GM12874 (cell line): ENCODE data around the gene GALNT4.

Source experiments
- CTCF ChIP-seq: IDR thresholded peaks from 2 replicates; pipeline ENCODE4 v1.5.1; 2011; ENCODE audit warnings: low read depth, mild to moderate bottlenecking, control low read depth, low read length, moderate library complexity; ENCODE audit not compliant: insufficient read depth

GALNT4 gene

GRCh38 chr12:89501793-89502192 is 22.8 kb downstream of the GALNT4 start:
- TF ChIP-seq CTCF = no peak

DNA sequence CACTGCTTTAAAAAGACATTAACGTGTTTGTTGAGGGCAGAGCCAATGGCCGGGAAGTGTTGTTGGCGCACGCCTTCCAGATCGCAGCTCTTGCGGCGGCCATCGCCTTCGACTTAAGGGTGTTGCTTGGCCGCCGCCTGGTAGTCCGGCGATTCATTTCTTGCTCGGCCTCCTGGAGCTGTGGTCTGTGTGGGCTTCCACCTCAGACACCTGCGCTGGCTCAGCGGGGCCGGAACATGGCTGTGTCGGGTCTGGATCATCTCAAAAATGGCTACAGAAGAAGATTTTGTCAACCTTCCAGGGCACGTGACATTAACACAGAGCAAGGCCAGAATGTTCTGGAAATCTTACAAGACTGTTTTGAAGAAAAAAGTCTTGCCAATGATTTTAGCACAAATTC is 24.7 kb downstream of the GALNT4 start:
- no peak for TF ChIP-seq CTCF

DNA sequence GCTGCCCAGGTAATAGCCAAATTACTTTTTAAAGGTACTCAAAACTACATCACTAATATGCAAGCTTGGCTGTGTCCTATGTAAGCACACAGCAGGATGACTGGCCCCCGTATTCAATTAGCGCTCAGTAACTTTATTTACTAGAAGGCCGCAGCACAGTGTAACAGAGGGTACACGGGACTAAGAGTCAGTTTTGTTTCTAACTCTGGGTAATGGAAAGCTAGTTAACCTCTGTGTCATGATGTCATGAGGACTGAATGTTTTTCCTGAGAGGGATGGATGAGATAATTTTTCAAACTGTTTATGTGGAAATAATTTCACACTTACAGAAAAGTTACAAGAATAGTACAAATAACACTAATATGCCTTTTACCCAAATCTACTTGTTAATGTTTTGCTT is 27.1 kb downstream of the GALNT4 start:
- TF ChIP-seq CTCF = no peak

DNA sequence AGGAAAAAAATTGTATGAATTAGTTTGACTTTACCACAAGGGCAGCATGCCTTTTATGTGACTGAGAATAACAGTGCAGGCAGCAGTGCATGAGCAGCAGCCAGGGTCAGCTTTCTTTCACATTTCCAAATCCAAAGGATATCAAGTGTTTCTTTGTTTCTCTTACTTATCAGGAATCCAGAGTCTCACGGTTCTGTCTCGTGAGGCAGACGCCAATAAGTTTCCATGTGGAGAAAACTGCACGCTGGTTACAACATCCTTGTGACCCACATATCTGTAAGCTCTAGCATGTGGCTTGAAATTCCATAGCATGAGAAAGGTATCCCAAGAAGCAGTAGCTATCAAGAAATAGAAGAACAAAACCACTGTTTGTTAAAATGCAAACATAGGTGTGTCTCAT is 27.6 kb downstream of the GALNT4 start:
- TF ChIP-seq CTCF = no peak

DNA sequence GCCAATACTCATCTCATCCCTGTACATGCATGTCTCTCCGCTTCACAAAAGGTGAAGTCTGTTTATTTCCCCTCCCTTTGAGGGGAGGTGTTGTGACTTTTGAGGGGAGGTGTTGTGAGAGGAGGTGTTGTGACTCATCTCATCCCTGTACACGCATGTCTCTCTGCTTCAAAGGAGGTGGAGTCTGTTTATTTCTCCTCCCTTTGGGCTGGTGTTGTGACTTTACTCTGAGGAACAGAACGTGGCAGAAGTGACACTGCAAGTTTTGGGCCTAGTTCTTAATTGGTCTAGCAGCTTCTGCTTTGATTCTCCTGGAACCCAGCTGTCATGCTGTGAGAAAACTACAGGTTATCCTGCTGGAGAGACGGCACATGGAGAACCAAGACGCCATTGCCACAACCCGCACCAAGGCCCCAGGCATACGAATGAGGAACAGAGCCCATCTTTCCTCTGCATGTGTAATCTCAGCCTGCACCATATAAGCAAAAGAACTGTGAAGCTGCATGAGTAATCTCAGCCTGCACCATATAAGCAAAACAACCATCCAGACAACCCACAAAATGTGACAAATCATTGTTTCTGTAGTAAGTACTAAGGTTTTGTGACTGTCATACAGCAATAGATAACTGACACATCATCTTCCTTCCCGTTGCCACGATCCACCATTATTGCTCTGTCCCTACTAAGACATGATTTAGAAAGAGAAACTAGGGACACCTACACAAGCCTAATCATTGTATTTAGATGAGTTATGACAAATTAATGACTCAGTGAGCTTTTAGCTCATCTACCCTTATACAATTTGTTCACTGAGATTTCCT is 30.0 kb downstream of the GALNT4 start:
- TF ChIP-seq CTCF = no peak

DNA sequence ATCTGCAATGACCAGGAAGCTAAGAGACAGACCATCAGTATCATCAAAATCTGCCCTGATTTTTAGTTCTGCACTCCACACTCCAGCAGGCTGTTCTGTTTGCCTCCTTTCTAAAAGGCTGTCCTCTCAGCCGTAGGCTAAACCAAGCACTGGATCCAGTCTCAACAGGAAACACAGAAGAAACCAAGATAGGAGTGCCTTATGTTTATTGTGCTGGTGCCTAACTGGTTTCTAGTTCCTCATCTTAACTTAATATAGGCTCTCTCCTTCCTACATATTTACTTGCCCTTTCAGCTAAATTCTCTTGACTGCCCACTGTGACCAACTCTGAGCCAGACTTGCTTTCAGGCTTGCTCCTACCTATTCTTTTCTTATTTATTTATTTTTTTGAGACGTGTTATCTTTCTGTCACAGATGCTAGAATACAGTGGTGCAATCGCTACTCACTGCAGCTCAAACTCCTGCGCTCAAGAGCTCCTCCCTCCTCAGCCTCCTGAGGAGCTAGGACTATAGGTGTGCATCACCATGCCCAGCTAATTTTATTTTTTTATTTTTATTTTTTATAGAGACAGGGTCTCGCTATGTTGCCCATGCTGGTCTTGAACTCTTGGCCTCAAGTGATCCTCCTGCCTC is 30.8 kb downstream of the GALNT4 start:
- TF ChIP-seq CTCF = no peak

- no peak for TF ChIP-seq CTCF
Measured at GRCh38 chr12:89492883-89493282, 31.7 kb downstream of the GALNT4 start.
